AG09319 (cell line): Measurements from ENCODE around the gene VTCN1.

Experiments used
- DNase-seq: peaks from one replicate; pipeline ENCODE4 v3.0.0-alpha.2; 2010; ENCODE audit warnings: low read depth; ENCODE audit errors: extremely low read depth
- TF ChIP-seq, protein P1 (sequence below): IDR thresholded peaks from 2 replicates; pipeline ENCODE4 v1.5.1; 2011; ENCODE audit warnings: low read depth, mild to moderate bottlenecking, inconsistent platforms, low read length, moderate library complexity

VTCN1 gene

DNA sequence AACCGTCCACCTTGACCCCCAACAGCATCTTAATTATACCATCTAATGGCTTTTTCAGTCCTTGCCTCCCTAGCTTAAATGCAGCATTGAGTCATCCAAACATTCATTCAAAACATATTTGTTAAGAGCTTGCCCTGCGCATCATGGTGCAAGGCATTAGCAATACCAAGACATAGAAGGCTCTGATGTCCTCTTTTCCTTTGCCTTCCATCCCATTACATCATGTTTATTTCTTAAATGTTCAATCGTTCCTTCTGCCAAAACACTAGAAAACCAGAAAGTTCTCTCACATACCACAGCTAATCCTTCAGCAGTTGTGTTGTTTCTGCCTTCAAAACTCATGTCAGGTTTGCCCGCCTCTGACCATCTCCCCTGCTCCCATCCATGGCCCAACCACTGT lies 29.8 kb upstream of the VTCN1 start:
- no peak for DNase-seq
- TF ChIP-seq, protein P1, sequence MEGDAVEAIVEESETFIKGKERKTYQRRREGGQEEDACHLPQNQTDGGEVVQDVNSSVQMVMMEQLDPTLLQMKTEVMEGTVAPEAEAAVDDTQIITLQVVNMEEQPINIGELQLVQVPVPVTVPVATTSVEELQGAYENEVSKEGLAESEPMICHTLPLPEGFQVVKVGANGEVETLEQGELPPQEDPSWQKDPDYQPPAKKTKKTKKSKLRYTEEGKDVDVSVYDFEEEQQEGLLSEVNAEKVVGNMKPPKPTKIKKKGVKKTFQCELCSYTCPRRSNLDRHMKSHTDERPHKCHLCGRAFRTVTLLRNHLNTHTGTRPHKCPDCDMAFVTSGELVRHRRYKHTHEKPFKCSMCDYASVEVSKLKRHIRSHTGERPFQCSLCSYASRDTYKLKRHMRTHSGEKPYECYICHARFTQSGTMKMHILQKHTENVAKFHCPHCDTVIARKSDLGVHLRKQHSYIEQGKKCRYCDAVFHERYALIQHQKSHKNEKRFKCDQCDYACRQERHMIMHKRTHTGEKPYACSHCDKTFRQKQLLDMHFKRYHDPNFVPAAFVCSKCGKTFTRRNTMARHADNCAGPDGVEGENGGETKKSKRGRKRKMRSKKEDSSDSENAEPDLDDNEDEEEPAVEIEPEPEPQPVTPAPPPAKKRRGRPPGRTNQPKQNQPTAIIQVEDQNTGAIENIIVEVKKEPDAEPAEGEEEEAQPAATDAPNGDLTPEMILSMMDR = no peak

DNA sequence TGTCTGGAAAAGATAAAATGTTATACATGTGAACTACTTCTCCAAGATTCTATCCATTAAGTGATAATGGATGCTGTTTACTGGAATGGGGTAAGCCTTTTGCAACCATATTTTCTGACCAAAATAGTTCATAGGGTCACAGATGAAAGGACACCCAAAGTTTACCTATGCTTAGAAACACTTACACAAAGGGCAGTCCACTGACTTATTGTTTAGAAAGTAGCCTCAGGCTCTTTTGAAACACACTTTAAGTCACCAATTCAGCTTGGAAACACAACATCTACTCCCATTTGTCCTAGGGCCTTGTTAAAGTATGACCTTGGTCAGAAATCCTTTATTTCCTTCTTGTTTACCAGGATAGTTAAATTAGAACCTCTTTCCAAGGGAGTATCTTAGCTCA lies 28.7 kb upstream of the VTCN1 start:
- TF ChIP-seq, protein P1 = no peak
- DNase-seq = no peak

DNA sequence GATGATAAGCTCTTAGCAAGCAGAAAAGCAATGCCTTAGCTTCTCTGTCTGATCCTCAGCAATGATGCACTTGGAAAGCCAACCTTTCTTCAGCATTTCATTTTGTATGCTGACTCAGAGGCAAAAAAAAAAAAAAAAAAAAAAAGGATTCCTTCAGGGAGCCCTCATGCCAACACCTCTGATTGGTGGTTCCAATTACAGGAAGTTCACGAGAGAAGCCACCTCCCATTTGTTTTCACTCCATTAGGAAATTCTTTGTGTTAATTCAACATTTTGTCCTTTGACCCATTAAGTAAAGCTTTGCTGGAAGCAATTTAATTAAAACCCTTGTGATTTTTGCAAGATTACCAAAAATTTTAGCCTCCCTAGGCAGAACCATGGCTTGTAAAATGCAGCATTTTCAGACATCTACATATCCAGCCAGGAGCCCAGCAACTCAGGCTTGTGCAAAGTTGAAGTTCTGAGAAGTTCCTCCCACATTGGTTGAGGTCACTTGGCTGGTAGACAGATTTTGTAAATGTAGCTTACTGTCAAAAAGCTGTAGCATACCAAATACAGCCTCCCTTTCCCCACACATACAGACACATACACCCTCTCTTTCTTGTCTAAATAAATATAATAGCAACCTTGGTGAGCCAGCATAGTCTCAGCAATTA lies 27.1 kb upstream of the VTCN1 start:
- no peak for DNase-seq
- TF ChIP-seq, protein P1 = no peak

DNA sequence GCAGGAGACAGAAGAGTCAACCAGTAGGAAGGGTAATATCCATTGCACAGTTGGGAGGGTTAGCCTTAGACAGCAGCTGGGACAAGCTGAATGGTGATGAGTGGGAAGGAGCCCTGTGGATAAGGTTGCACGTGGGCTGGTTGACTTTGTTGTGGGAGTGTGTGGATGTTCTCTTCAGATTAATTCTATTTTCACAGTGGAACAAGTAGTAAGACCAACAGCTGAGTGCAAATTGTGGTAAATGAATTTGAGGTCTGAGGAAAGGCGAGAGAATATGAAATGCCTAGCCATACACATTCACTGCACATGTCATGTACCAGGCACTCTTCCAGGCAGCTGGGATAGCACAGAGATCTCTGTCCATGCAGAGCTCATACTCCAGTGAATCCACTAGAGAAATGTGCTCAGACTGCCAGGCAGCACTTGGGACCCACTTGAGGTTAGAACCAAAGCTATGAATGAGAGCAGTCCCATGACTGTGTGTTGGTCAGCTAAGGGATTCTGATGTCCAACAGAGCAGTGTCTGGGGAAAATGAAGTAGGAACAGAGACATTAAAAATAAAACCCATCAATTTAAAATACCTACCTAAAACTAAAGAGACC lies 25.2 kb upstream of the VTCN1 start:
- no peak for DNase-seq
- TF ChIP-seq, protein P1 = no peak

DNA sequence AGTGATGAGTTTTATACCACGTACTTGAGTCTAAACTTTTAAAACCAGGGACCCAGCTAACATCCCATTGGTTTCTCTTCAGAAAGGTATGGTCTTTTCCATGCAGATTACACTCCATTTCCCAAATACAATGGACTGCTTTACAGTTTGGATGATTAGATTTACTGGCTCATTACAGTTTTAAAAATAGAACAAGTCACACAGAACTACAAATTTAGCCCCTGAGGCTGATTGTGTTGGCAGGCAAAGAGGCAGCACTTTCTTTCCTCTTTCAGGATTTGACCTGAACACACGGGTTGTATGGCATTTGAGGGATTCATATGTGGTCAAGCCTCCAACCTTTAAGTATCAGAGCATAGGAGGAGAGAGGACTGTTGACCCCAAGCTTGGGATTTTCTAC lies 21.8 kb upstream of the VTCN1 start:
- DNase-seq = no peak
- TF ChIP-seq, protein P1 = no peak

DNA sequence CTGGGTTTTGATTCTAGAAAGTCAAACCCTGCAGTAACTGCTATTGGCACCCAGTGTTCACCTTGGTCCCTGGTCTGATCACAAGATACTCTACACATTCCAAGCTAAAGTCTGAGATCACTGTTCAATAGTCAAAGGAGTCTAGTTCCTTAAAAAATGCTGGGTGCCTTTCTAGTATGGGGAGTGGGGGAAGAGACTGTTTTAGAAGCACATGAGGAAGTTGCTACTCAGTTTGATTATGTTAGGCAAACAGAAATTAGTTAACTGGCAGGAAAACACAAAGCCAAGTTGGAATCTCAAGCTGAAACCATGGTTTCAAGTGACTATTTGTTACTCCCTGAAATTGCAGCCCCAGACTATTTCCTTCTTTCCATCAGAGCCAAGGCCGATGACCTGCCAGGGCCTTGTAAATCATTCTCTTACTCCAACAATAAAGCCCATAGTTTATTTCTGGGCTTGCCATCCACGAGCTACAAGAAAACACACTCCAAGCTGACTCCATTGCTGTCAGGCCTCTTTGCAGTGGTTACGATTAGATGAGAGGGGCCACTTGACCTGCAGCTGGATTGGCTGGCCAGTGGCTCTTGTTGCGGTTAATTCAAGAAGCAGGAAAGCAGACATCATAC lies 21.1 kb upstream of the VTCN1 start:
- no peak for DNase-seq
- TF ChIP-seq, protein P1 = no peak

DNA sequence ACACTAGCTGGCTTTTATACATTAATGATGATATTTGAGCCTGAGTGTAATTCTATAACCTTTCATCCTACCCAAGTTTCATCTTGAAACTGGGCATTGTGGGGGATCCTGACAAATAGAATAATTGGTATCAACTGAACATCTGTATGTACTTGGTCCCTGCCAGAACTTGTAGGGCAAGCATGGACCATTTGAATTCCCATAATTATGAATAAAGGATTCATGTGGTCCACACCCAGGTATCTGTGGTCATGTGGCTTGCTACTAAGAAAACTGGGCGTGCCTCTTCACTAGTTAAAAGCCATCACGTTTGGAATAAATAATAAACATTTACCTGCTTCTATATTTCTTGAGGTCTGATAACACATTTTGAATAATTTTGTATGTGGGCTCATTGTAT lies 20.6 kb upstream of the VTCN1 start:
- TF ChIP-seq, protein P1 = no peak
- no peak for DNase-seq
